Activated effector memory CD4-positive, alpha-beta T cell treated with anti-CD3 and anti-CD28 coated beads, Interleukin-2, amount 50 U/mL, for 16 hours (primary cell): ENCODE results near the gene MSRB2.
"Not testable (repeated sequence)": the region's sequence is repeated elsewhere in the genome, so short reads cannot be mapped to it uniquely, and the experiment has no call there.

ENCODE experiments used
- DNase-seq: peaks from one replicate; pipeline ENCODE4 v3.0.0-alpha.2; 2020

The MSRB2 gene

DNA sequence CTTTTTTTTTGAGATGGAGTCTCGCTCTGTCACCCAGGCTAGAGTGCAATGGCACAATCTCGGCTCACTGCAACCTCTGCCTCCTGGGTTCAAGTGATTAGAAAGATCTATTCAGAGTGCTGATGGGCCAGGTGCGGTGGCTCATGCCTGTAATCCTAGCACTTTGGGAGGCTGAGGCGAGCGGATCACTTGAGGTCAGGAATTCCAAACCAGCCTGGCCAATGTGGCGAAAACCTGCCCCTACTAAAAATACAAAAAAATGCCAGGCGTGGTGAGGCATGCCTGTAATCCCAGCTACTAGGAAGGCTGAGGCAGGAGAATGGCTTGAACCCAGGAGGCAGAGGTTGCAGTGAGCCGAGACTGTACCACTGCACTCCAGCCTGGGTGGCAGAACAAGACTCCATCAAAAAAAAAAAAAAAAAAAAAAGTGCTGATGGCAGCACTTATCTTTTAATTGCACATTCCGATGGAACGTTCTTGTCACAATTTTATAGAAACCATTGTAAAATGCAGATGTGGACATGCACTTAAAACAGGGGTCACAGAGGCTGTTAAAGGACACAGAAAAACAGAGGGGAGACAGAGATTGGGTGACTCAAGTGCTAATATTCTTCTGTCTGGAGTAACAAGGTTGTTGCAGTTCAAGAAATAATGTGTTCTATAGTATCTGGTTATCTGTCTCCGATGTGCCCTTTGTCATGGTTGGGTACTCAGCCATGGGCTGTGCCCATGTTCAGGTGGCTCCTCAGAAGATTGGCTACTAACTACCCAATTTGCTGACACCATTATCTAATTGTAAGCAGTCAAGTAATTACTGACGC is 25.1 kb upstream of the MSRB2 start:
- DNase-seq, result not testable (repeated sequence)

- no peak for DNase-seq
Observed at GRCh38 chr10:23070913-23071218, 24.5 kb upstream of the MSRB2 start.

DNA sequence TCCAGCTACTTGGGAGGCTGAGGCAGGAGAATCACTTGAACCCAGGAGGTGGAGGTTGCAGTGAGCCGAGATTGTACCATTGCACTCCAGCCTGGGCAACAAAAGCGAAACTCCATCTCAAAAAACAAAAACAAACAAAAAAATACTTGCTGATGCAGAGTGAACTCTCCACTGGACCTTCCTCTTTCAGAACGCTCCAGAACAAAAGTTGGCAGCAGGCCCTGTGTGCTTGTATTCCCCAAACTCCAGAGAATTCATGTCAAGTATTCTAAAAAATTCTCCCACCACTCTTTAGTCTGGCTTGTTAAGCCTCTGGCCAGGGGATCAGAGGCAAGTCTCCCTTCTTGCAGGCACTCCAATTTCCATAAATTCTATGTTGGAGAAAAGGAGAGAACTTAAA is 22.8 kb upstream of the MSRB2 start:
- DNase-seq, result not testable (repeated sequence)

- DNase-seq, result no peak
Observed at GRCh38 chr10:23073527-23073926, 21.9 kb upstream of the MSRB2 start.

GRCh38 chr10:23075672-23076071 is 19.7 kb upstream of the MSRB2 start:
- no peak for DNase-seq

GRCh38 chr10:23078114-23078513 is 17.3 kb upstream of the MSRB2 start:
- DNase-seq, result no peak

DNA sequence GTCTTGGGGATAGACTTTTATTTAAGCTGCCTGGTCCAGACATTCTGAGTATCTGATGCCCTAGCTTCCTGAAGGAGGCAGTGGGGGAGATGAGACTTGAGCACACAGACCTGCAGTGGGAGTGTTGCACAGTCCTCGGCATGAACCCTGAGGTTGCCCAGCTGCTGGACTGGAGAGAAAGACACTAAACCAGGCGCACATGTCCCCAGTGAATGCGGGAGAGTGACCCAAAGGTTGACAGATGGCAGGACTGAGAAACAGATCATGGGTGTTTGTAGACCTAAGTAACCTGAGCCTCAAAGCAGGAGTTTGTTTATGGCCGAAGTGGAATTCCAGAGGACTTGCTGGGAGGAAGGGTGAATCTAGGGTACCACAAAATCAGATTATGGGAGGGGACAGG is 15.7 kb upstream of the MSRB2 start:
- DNase-seq, result no peak

DNA sequence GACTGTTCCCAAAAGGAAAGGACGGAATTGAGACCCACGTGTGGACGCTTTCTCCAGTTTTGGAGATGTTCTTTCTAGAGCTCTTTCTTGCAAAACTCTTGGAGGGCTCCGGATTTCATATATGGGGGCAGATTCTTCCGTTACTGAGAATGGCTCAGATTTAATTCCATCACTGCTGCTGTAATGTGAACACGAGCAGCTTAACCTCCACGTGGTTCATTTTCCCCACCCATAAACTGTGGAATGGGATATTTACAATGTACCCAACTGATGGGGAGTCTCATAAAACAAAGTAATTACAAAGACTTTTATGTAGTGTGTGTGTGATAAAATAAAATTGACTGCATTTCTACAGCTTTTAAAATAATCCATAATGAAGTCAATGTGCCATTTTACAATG is 15.1 kb upstream of the MSRB2 start:
- DNase-seq, result no peak

DNA sequence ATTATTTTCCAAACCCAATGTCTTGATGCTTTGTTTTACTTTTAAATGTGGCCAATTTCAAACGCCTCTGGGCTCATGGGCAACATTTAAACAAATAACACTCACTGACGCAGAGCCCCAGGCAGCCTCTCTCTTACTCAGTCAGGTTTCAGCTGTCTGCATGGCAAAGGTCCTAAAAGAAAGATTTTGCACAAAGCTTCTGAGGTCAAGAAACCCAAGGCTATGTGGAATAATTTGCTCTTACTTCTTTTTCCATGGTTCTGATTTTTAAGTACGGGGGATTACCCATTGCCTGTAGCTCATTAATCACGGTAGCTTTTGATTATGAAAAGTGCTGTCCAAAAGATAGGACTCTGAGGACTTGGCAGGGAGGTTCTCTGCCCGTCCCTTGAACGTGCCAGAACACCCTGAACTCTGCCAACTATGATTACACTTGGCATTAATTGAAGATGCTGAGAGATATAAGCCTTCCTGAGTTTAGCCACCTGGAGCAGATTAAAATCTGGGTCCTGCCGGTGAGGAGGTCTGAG is 14.1 kb upstream of the MSRB2 start:
- DNase-seq, result no peak

- DNase-seq, result no peak
Observed at GRCh38 chr10:23081891-23082290, 13.5 kb upstream of the MSRB2 start.

DNA sequence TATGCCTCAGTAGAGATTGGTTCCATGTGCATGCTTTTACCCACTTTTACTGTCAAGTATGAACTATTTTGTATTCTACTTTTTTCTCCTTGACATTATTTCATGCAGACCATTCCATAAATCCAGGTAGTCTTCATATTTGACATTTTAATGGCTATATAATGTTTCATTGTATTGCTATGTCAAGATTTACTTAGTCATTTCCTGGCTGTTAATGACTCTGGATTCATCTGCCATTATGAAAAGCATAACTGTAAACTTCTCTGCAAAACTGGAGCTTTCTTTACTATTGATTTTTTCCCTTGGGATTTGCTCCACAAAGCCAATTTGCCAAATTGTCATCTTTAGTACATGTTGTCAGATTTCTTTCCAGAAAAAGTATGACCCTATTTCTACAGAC is 6.8 kb upstream of the MSRB2 start:
- DNase-seq, result no peak

- no peak for DNase-seq
Observed at GRCh38 chr10:23094786-23095403, 484 bp upstream of the MSRB2 start.

GRCh38 chr10:23095966-23096801 is 805 bp downstream of the MSRB2 start:
- DNase-seq, result peak; percentile 65

DNA sequence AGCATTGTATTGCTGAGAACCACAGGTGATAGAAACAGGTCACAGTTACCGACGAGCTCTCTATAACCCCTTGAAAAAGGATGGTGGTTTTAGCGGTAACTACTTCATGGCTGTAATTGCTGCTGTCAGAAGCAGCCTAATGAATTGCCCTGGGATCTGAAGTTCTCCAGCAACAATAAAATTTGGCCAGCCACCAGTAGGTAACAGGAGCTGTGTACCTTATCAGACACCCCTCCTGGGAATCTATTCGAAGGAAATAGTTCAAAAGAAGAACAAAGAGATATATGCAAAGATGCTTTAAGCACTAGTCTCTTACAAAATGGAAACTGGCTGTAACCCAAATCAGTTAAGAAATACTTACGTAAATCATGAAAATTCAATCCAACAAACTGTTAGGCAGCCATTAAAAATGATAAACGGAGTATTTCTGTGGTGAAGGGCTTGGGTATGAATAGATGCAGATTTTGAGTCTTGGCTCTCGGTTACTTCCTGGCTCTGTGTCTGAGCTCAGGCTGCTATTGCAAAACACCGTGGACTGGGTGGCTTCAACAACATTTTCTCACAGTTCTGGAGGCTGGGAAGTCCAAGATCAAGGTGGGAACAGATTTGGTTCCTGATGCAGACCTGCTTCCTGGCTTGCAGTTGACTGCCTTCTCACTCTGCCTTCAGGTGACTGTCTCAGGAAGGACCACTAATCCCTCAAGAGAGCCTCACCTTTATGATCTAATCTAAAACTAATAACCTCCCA is 1.6 kb downstream of the MSRB2 start:
- DNase-seq, result no peak

DNA sequence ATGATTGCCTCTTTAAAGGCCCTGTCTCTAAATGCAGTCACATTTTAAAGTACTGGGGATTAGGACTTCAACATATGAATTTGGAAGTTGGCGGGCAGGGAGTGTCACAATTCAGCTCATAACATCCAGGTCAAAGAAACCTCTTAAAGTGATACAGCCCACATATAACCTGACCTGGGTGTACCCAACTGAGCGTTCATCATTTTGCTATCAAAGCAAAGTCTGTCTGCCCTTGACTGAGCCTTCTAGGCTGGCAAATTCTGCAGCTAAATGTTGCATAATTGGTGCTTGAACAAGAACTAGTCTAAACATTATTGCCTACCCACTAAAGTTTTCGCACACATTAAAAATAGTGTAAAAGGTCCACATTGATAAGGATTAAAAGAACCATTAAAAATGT is 3.7 kb downstream of the MSRB2 start:
- no peak for DNase-seq

DNA sequence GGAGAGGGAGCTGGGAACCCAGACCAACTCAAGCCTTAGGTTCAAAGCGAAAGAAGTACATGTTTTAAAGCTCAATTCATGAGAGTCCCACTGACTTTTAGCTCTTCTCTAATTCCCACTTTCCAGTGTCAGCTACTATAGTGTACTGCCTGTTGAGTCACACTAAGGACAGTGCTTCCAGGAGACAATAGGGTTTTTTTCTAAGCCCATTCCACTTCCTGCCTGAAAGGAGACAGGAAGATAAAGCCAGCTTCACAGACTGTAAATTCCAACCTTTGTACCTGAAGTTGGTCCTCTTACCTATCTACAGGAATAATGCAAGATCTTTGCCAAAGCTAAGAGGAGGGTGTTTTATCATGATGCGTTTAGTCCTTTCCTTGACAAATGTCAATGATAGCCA is 4.4 kb downstream of the MSRB2 start:
- no peak for DNase-seq

DNA sequence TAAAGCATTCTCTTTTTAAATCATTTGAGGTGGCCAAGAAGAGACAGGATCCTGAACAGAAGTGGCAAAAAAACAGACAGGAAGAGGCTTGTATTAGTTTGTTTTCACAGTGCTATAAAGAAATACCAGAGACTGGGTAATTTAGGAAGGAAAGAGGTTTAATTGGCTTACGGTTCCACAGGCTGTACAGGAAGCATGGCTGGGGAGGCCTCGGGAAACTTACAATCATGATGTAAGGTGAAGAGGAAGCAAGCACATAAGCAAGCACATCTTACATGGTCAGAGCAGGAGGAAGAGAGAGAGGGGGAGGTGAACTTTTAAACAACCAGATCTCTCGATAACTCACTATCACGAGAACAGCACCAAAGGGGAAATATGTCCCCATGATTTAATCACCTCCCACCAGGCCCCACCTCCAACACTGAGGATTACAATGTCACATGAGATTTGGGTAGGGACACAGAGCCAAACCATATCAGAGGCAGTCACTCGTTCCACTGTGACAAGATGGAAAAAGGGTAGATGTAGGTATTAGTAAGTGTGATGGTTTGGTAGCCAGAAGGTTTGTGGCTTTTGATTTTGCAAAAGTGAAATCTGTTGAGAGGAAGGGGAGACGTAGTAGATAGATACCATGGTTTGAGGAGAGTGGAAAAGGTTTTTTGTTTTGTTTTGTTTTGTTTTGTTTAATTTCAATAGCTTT is 5.1 kb downstream of the MSRB2 start:
- no peak for DNase-seq

- no peak for DNase-seq
Observed at GRCh38 chr10:23106331-23107072, 11.1 kb downstream of the MSRB2 start.

GRCh38 chr10:23110722-23111516 is 15.5 kb downstream of the MSRB2 start:
- no peak for DNase-seq

GRCh38 chr10:23111517-23112286 is 16.3 kb downstream of the MSRB2 start:
- DNase-seq, result no peak
